Fibroblast of lung (primary cell): ENCODE measurements around the gene MRPS9. TPM values are rescaled to one million over a fixed set of nuclear protein-coding genes. Genes with fewer than 3 reads are reported as not detected.

Experiments
- DNase-seq, 2 donors: peaks; one replicate each; pipeline versions ENCODE4 v3.0.0 to v3.0.0-alpha.2; 2010; ENCODE audit warnings: low read depth in 2 of 2
- H2AFZ ChIP-seq: 2 replicates; pipeline ENCODE4 v1.5.1; 2012; ENCODE audit warnings: low read length, control low read depth, inconsistent platforms
- H3K27ac ChIP-seq: 2 replicates; pipeline ENCODE4 v1.5.1; 2011; ENCODE audit warnings: low read length, control low read depth; ENCODE audit not compliant: insufficient read depth
- H3K27me3 ChIP-seq: 2 replicates; pipeline ENCODE4 v1.5.1; 2011; ENCODE audit warnings: mild to moderate bottlenecking, low read length; ENCODE audit not compliant: control insufficient read depth, insufficient read depth
- H3K36me3 ChIP-seq: 2 replicates; pipeline ENCODE4 v1.5.1; 2011; ENCODE audit warnings: low read length; ENCODE audit not compliant: control insufficient read depth, insufficient read depth
- H3K4me1 ChIP-seq: 2 replicates; pipeline ENCODE4 v1.5.1; 2011; ENCODE audit warnings: low read length; ENCODE audit not compliant: control insufficient read depth, insufficient read depth; ENCODE audit errors: extremely low read depth
- H3K4me2 ChIP-seq: 2 replicates; pipeline ENCODE4 v1.5.1; 2011; ENCODE audit warnings: low read length, control low read depth; ENCODE audit not compliant: insufficient read depth; ENCODE audit errors: extremely low read depth
- H3K4me3 ChIP-seq, 4 experiments: fragments of 200-600 bp in 1 of 4; sonication (generic) in 1 of 4; replicated peaks in 1 of 4; 2 replicates each; pipeline ENCODE4 v1.5.1; 2011 to 2016; ENCODE audit warnings: low read length in 4 of 4, low read depth in 3 of 4, mild to moderate bottlenecking in 3 of 4, control low read depth in 2 of 4, inconsistent platforms in 1 of 4, mixed read lengths in 1 of 4; ENCODE audit not compliant: insufficient read depth in 1 of 4; ENCODE audit errors: control extremely low read depth in 1 of 4
- H3K79me2 ChIP-seq: 2 replicates; pipeline ENCODE4 v1.5.1; 2012; ENCODE audit warnings: mild to moderate bottlenecking, low read length, inconsistent platforms; ENCODE audit not compliant: control insufficient read depth, insufficient read depth
- H3K9ac ChIP-seq: 2 replicates; pipeline ENCODE4 v1.5.1; 2011; ENCODE audit warnings: mild to moderate bottlenecking, low read length, control low read depth; ENCODE audit not compliant: insufficient read depth
- H3K9me3 ChIP-seq: 2 replicates; pipeline ENCODE4 v1.5.1; 2012; ENCODE audit warnings: low read depth, low read length; ENCODE audit not compliant: control insufficient read depth, insufficient read depth
- H4K20me1 ChIP-seq: 2 replicates; pipeline ENCODE4 v1.5.1; 2011; ENCODE audit warnings: low read length; ENCODE audit not compliant: control insufficient read depth, insufficient read depth; ENCODE audit errors: extremely low read depth
- CTCF ChIP-seq, 2 donors: IDR thresholded peaks in 1 of 2; conservative IDR thresholded peaks in 1 of 2; 1 replicate in 1 of 2; 2 replicates in 1 of 2; pipeline ENCODE4 v1.5.1; 2011 to 2012; ENCODE audit warnings: low read length in 2 of 2, control low read depth in 1 of 2, inconsistent platforms in 1 of 2, low read depth in 1 of 2, mild to moderate bottlenecking in 1 of 2
- EZH2 ChIP-seq: IDR thresholded peaks from 2 replicates; pipeline ENCODE4 v1.5.1; 2012; ENCODE audit warnings: low read length, control low read depth, mild to moderate bottlenecking; ENCODE audit errors: missing control alignments
- polyA plus RNA-seq, 2 donors: library from polyadenylated mRNA; depleted of rRNA in 1 of 2; stranded (reverse) in 1 of 2; unstranded in 1 of 2; fragments of >200 nt; gene quantifications; 2 replicates each; pipeline ENCODE4 v1.2.1, GENCODE V29; 2011 to 2012; ENCODE audit warnings: missing spikeins in 1 of 2
- total RNA-seq: library from RNA; depleted of rRNA; stranded (reverse); fragments of >200 nt; gene quantifications from 2 replicates; pipeline ENCODE4 v1.2.1, GENCODE V29; 2014

Gene MRPS9
- total and polyA plus RNA-seq, 2 donors (not counting 1 experiment from before 2014, with no cell fraction given), result 21.3 to 25.3 TPM

GRCh38 chr2:105061560-105061959 is 23.7 kb downstream of the MRPS9 start:
- Histone ChIP-seq H3K27me3 (no peaks in the 10 kb centered on the region), H4K20me1 (no peaks in the 10 kb centered on the region), H3K9me3 (no peaks in the 10 kb centered on the region), H3K27ac (no peak overlapping the region), H2AFZ (no peak overlapping the region), H3K4me1 (no peaks in the 10 kb centered on the region), H3K4me3 (no peak overlapping the region), H3K9ac (no peak overlapping the region), H3K4me2 (no peak overlapping the region), H3K36me3 (no peaks in the 10 kb centered on the region), H3K79me2 (no peaks in the 10 kb centered on the region)
- no peak for DNase-seq
- TF ChIP-seq EZH2 (no peak), CTCF (conservative IDR thresholded peaks at IDR 0.05 in 1 of 2, IDR thresholded peaks at IDR 0.05 in 1 of 2; ENCODE audit: low read depth in 1 of 2, low read length in 2 of 2) (no peak)

- Histone ChIP-seq H3K27me3 (no peaks in the 10 kb centered on the region), H3K9me3 (no peaks in the 10 kb centered on the region), H2AFZ (no peak overlapping the region), H3K79me2 (no peaks in the 10 kb centered on the region), H4K20me1 (no peaks in the 10 kb centered on the region), H3K4me3 (no peak overlapping the region), H3K27ac (no peak overlapping the region), H3K4me1 (no peaks in the 10 kb centered on the region), H3K4me2 (no peak overlapping the region), H3K36me3 (no peaks in the 10 kb centered on the region), H3K9ac (no peak overlapping the region)
- no peak for TF ChIP-seq CTCF (conservative IDR thresholded peaks at IDR 0.05 in 1 of 2, IDR thresholded peaks at IDR 0.05 in 1 of 2; ENCODE audit: low read depth in 1 of 2, low read length in 2 of 2)
- TF ChIP-seq EZH2, result no peak
- DNase-seq, result no peak
Measured at GRCh38 chr2:105062158-105062557, 24.3 kb downstream of the MRPS9 start.

GRCh38 chr2:105068387-105068786 is 30.5 kb downstream of the MRPS9 start:
- H4K20me1 ChIP-seq, result no peaks in the 10 kb centered on the region
- no peak overlapping the region for H3K4me2 ChIP-seq
- H3K79me2 ChIP-seq, result no peaks in the 10 kb centered on the region
- H3K36me3 ChIP-seq, result no peaks in the 10 kb centered on the region
- no peak overlapping the region for H3K27ac ChIP-seq
- no peak for TF ChIP-seq EZH2
- TF ChIP-seq CTCF (conservative IDR thresholded peaks at IDR 0.05 in 1 of 2, IDR thresholded peaks at IDR 0.05 in 1 of 2; ENCODE audit: low read depth in 1 of 2, low read length in 2 of 2), result no peak
- H3K27me3 ChIP-seq, result no peaks in the 10 kb centered on the region
- DNase-seq, result no peak
- no peaks in the 10 kb centered on the region for H3K9me3 ChIP-seq
- no peaks in the 10 kb centered on the region for H3K4me1 ChIP-seq
- no peak overlapping the region for H3K9ac ChIP-seq
- no peak overlapping the region for H3K4me3 ChIP-seq
- no peak overlapping the region for H2AFZ ChIP-seq
